Astrocyte (in vitro differentiated cells and primary cell): Measurements from ENCODE around the gene MARVELD3.

Source experiments
- EZH2 ChIP-seq: IDR thresholded peaks from 2 replicates; pipeline ENCODE4 v1.6.1; 2012; ENCODE audit warnings: mild to moderate bottlenecking, low read length, inconsistent platforms; ENCODE audit not compliant: insufficient read depth
- TF ChIP-seq, protein P1 (sequence below): IDR thresholded peaks from 2 replicates; pipeline ENCODE4 v1.5.1; 2011; ENCODE audit warnings: low read depth, mild to moderate bottlenecking, inconsistent platforms, low read length, moderate library complexity; ENCODE audit not compliant: insufficient read depth

GRCh38 chr16:71610936-71611871 lies 14.8 kb upstream of the MARVELD3 start:
- TF ChIP-seq, protein P1, sequence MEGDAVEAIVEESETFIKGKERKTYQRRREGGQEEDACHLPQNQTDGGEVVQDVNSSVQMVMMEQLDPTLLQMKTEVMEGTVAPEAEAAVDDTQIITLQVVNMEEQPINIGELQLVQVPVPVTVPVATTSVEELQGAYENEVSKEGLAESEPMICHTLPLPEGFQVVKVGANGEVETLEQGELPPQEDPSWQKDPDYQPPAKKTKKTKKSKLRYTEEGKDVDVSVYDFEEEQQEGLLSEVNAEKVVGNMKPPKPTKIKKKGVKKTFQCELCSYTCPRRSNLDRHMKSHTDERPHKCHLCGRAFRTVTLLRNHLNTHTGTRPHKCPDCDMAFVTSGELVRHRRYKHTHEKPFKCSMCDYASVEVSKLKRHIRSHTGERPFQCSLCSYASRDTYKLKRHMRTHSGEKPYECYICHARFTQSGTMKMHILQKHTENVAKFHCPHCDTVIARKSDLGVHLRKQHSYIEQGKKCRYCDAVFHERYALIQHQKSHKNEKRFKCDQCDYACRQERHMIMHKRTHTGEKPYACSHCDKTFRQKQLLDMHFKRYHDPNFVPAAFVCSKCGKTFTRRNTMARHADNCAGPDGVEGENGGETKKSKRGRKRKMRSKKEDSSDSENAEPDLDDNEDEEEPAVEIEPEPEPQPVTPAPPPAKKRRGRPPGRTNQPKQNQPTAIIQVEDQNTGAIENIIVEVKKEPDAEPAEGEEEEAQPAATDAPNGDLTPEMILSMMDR, result peak; percentile 70
- TF ChIP-seq EZH2, result no peak
